MV-4-11 (cell line): ENCODE data around the gene METAP1.
"Not testable (repeated sequence)": the region's sequence is repeated elsewhere in the genome, so short reads cannot be mapped to it uniquely, and the experiment has no call there.

Experiments used
- DNase-seq: peaks from one replicate; lab custom pipeline; 2025; lab: John Stamatoyannopoulos, UW

METAP1 gene

DNA sequence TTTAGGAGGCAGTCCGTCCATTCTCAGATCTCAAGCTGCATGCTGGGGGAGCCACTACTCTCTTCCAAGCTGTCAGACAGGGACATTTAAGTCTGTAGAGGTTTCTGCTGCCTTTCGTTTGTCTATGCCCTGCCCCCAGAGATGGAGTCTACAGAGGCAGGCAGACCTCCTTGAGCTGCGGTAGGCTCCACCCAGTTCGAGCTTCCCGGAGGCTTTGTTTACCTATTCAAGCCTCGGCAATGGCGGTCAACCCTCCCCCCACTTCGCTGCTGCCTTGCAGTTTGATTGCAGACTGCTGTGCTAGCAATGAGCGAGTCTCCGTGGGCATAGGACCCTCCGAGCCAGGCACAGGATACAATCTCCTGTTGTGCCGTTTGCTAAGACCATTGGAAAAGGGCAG lies 103.8 kb downstream of the METAP1 start:
- no peak for DNase-seq

DNA sequence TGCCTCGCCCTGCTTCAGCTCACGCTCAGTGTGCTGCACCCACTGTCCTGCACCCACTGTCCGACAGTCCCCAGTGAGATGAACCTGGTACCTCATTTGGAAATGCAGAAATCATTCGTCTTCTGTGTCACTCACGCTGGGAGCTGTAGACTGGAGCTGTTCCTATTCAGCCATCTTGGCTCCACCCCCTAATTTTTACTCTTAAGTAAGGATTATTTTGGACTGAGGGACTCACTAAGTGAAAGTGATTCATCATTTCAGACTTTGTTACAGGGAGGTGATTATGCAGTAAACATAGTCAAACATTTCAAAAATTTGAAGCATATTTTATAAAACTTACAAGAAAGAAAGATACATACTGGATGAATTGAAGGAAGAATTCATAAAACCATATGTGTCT lies 104.3 kb downstream of the METAP1 start:
- not testable (repeated sequence) for DNase-seq

DNA sequence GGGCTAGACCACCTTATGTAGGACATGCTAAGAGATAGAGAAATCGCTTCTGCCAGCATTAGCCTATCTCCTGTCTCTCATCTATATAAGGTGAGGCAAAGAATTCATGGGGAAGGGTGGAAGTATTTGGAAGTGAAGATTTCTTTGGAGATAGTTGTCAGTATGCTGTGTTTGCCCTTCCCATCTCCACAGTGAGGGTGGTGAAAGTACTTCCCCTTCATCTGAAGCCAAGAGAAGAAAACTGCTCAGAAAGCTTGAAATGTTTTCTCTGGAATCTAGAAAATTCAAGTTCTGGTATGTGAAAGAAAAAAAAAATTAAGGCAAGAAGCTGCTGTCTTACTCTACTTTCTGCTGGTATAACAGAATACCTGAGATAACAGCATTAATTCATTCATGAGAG lies 105.4 kb downstream of the METAP1 start:
- DNase-seq: no peak

DNA sequence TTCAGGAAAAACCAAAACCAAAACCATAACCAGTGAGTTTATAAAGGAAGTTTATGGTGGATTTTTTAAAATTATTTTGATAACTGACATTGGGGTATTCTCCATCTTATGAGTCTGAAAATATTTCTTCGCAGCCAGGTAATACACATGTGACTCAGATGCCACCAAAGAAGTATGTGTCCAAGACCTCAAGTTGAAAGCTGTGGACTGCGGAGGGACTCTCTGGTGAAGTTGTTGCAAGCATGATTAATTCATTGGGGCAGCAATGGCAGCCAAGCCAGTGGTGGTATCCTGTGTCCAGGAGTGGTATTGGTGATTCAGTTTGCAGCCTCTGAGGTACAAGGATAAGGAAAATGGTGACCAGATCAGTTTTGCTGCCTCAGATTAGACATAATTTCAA lies 107.1 kb downstream of the METAP1 start:
- DNase-seq: no peak

DNA sequence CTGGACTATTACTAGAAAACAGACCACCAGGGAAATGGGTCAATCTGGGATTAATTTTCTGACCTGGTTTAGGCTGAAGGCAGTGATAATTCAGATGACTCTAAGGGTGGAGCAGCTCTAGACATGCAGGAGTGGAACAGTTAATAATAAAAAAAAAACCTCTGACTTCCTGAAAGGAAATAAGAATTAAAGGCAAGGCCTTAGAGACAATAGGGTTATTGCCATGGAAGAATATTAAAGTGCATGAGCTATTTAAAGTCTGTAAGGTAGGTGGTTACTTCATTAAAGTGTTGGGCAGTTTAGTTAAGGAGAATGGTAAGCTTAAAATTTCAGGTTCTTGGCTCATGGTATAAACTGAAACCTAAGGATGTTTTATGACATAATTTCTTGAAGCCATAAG lies 107.6 kb downstream of the METAP1 start:
- no peak for DNase-seq

DNA sequence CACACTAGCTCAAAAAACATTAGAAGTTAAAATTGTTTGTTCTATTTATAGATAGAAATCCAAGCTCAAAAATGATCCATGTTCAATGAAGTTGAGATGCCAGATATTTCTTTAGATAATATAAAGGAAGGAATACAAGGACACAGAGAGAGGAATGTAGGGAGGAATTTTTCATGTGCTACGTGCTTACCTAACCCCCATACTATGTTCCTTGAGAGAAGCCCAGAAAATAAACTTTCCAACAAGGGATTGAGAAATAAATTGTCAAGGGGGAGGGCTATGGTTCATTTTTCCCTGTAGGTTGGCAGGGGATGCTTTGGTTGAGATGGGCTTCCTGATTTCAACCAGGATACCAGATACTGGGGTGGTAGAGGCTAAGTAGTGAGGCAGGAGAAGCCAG lies 108.6 kb downstream of the METAP1 start:
- DNase-seq: no peak

DNA sequence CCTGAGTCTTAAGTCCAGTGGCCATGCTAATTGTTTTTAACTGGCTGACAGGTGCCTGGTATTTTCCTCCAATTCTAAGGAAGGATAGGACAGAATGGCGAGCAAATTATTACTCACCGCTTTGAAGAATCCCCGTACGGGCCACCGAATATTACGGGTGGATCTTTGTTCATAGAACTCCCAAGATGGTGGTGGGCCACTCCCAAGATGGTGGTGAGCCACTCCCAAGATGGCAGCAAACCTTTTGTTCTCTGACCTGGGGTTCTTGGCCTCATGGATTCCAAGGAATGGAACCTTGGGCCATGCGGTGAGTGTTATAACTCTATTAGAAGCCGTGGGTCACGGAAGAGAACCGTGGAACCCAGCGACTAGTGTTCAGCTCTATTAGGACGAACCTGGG lies 113.8 kb downstream of the METAP1 start:
- not testable (repeated sequence) for DNase-seq
